Sigmoid colon (tissue), 4 donors: ENCODE results near the gene SMAGP.
"Not testable (repeated sequence)": the region's sequence is repeated elsewhere in the genome, so short reads cannot be mapped to it uniquely, and the experiment has no call there.

ENCODE experiments used
- CTCF ChIP-seq, 4 experiments: fragments of 450-650 bp in 3 of 4; fragments of 200-600 bp in 1 of 4; IDR thresholded peaks; one replicate each; pipeline ENCODE4 v1.5.1; 2016 to 2019; ENCODE audit warnings: antibody characterized with exemption in 4 of 4, mild to moderate bottlenecking in 3 of 4, moderate library complexity in 2 of 4
- EP300 ChIP-seq, 4 donors: sonication (generic); formaldehyde crosslinking; IDR thresholded peaks; one replicate each; pipeline ENCODE4 v1.6.1; 2017; ENCODE audit warnings: antibody characterized with exemption in 4 of 4
- POLR2A ChIP-seq, 2 donors: fragments of 450-650 bp; IDR thresholded peaks; one replicate each; pipeline ENCODE4 v1.6.1; 2016; ENCODE audit warnings: antibody characterized with exemption in 2 of 2, mild to moderate bottlenecking in 2 of 2, moderate library complexity in 2 of 2
- POLR2AphosphoS5 ChIP-seq, 4 donors: sonication (generic); formaldehyde crosslinking; IDR thresholded peaks; one replicate each; pipeline ENCODE4 v1.6.1; 2017; ENCODE audit warnings: antibody characterized with exemption in 4 of 4

- TF ChIP-seq CTCF, EP300, POLR2A, POLR2AphosphoS5 (IDR thresholded peaks at IDR 0.05): not testable (repeated sequence)
These were observed 21.6 kb upstream of the SMAGP start for GRCh38 chr12:51291603-51292513.
